HG02884 (cell line): ENCODE results near the gene SERP1.
"Not testable (repeated sequence)": the region's sequence is repeated elsewhere in the genome, so short reads cannot be mapped to it uniquely, and the experiment has no call there.

Experiments
- ATAC-seq: cut with Tn5 transposase; IDR thresholded peaks from one replicate; pipeline ENCODE4 v1.9.1; 2021; ENCODE audit warnings: mild to moderate bottlenecking, moderate library complexity; ENCODE audit not compliant: unreplicated experiment

The SERP1 gene

DNA sequence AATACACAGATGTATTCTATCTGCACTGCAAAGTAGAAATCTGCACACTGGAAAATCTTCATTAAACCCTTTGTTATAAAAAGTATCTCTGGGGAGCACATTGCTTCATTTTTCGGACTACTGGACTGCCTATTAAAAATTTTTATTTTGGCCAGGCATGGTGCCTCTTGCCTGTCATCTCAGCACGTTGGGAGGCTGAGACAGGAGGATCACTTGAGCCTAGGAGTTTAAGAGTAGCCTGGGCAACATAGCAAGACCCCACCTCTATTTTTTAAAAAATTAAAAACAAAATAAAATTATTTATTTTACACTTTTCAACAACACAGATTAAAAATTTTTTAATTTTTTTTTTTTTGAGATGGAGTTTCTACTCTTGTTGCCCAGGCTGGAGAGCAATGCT is 6.0 kb downstream of the SERP1 start:
- ATAC-seq = no peak

DNA sequence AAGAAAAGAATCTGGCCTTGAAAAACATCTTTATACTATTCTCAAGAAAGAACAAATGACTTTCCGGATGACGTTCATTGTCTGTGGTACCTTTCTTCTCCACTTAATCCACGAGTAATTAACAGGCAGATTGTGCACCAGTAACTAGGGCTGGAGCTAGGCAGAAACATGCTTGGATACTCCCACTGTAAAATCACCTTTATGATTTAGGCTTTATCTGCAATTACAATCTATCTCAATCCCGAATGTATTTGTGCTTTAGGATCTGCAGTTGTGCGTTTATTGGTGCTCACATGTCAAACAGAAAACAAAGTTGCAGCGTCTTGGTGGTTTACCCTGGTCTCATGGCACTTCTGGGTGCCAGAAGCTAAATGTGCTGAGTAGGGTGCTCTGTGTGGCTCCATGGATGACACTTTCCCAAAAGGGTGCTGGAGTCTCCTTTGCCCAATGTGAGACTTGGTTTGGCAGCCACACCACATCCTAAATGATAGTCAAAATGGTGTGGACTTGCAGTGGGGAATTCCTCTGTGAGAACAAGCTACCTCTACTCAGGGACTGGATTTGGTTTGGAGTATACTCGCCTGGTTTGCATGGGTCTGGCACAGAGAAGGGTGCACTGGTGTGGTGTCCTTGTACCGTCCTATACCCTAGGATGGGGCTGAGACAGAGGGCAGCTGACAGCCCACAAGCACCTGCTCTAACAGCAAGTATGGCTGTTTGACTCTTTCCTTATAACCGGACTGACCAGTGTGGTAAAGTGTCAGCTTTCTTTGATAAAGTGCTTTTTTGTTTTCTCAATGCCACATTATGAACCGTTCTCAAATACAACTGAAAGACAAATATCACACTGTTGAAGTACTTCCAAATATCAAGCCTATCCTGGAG is 7.7 kb downstream of the SERP1 start:
- no peak for ATAC-seq

GRCh38 chr3:150535204-150535603 is 11.1 kb downstream of the SERP1 start:
- ATAC-seq = no peak

DNA sequence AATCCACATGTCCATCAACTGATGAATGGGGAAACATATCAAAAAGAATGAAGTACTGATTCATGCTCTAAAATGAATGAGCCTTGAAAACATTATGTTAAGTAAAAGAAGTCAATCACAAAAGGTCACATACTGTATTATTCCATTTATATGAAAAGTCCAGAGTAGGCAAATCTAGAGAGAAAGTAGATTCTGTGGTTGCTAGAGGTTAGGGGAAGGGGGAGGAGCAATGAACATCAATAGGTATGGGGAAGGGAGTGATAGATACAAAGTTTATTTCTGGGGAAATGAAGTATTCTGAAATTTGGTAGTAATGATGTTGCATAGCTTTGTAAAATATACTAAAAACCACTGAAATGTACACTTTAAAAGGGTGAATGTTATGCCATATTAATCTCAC is 14.5 kb downstream of the SERP1 start:
- no peak for ATAC-seq

DNA sequence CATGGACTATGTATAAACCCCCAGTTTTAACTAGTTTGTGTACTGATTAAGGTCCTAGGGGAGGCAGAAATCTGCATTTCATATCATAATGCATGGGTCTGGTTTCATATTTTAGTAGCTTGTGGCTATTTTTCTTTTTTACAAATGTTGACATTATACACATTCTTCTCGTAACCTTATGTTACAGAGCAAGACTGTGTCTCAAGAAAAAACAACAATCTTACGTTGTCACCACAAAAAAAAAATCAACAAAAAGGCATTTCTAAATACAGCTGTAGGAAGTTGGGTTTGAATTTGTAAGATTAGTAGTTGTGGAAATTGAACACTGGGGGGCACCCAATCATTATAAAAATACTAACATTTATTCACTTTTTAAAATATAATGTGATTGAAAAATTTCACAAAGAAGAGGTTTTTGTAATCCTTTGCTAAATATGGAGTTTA is 17.9 kb downstream of the SERP1 start:
- ATAC-seq = no peak

DNA sequence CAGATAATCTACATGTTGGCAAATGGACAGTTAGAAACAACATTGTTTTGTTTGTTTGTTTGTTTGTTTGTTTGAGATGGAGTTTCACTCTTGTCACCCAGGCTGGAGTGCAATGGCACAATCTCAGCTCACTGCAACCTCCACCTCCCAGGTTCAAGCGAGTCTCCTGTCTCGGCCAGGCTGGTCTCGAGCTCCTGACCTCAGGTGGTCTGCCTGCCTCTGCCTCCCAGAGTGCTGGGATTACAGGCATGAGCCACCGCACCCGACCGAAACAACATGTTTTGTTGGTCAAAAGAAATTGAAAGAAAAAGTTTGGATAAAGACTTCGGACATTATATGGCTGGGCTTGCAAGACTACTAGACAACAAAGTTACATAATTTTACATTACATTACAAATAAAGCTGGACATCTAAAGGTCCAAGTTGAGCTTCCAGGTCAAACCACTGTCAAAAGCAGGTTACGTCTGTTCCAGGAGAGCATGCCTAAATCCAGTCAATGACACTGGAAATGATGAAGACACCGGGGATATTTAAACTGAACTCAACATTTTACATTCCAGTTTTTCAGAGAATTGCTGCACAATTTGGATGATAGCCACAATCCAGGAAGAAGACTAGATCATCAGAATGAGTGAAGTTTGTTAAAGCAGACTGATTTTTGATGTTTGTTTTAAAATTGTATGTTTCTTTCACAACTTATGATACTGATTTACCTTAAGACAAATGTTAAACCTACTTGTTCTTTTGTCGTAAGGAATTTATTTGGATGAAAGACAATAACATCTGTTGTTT is 18.6 kb downstream of the SERP1 start:
- ATAC-seq = no peak

DNA sequence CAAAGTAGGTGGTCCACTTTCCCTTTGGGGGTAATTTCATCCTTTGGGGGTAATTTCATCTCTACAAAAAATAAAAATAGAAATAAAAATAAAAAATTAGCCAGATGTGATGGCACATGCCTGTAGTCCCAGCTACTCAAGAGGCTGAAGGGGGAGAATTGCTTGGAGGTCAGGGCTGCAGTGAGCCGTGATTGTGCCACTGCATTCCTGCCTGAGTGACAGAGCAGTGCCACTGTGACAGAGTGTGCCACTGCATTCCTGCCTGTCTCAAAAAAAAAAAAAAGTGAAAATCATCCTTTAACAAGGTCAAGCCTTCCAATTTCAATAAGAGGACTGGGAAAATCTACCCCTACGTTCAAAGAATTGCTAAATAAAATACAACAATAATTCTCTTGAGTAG is 22.8 kb downstream of the SERP1 start:
- no peak for ATAC-seq

DNA sequence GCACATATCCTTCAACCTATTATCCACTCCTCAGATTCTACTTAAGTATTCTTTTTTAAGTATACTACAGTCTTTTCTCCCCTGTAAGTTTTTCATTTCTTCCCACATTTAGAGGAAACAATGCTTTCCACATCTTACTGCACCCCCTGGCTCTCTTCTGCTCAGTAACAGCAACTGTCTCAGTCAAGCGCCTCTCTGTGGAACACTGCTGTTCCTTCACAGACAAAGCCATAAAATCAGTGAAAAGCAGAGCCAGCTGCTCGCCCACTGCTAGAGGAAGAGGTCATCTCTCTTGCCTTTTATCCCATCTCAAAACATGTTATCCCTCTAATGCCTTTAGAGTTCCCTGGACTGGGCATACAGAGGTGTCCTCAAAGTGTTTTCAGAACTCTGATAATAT is 24.8 kb downstream of the SERP1 start:
- ATAC-seq = no peak

GRCh38 chr3:150520408-150520807 is 25.9 kb downstream of the SERP1 start:
- no peak for ATAC-seq

- no peak for ATAC-seq
Measured at GRCh38 chr3:150519026-150519425, 27.3 kb downstream of the SERP1 start.

DNA sequence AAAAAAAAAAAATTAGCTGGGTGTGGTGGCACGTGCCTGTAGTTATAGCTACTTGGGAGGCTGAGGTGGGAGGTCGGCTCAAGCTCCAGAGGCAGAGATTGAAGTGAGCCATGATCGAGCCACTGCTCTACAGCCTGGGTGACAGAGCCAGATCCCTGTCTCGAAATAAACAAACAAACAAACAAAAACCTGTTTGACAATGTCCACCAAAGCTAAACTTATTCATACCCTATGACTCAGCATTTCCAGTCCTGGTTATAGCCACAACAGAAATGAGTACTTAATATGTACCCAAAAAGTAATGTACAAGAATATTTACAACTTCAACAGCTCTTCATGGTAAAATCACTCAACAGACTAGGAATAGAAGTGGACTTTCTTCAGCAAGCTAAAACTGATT is 31.1 kb downstream of the SERP1 start:
- ATAC-seq = no peak

GRCh38 chr3:150511122-150511821 is 35.0 kb downstream of the SERP1 start:
- no peak for ATAC-seq

GRCh38 chr3:150509780-150510179 is 36.5 kb downstream of the SERP1 start:
- no peak for ATAC-seq

GRCh38 chr3:150508401-150508800 is 37.9 kb downstream of the SERP1 start:
- no peak for ATAC-seq

DNA sequence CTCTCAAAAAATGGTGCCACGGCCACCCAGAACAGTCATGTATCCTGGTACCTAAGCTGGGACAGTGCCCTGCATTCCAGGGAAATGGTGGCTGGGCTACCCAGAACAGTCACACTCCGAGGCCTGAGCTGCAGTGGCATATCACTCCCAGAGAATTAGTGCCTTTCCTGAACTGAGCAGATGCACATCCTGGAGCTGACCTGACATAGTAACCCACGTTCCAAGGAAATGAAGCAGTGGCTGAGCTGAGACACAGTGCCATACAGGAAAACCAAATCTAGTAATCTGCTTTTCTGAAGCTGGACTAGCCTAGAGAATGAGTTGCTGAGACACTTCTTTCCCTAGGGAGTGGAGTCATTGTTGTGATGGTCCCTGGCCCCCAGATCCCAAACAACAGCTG is 41.8 kb downstream of the SERP1 start:
- ATAC-seq = no peak

GRCh38 chr3:150503402-150504099 is 42.7 kb downstream of the SERP1 start:
- no peak for ATAC-seq

- ATAC-seq = not testable (repeated sequence)
Measured at GRCh38 chr3:150500960-150501359, 45.3 kb downstream of the SERP1 start.

GRCh38 chr3:150497956-150498355 is 48.3 kb downstream of the SERP1 start:
- ATAC-seq = no peak

DNA sequence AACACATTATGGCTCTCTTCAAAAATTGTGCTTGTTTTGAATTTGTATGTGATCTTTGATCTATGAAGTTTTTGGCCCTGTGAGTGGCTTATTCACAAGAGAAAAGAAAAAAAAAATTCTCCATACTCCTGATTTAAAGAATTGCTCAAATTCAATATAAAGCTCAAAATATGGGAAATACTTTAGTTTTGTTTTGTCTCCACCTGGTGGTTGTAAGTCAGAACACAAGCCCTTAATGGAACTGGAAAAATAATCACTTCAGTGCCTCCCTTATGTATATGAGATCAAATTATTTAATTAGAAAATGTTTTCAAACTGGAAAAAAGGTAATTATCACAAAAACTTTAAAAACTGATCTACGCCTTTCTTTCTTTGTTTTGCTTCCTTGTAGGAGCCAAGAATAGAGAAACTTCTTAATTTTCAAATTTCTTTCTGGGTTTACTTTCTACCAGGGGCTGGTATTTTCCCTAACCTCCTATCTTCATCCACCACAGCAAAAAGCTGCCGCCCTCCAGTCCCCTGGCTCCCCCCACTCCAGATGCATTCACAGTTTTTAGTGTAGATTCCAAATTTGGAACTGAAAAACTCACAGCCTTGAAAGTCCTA is 50.6 kb downstream of the SERP1 start:
- ATAC-seq = no peak

DNA sequence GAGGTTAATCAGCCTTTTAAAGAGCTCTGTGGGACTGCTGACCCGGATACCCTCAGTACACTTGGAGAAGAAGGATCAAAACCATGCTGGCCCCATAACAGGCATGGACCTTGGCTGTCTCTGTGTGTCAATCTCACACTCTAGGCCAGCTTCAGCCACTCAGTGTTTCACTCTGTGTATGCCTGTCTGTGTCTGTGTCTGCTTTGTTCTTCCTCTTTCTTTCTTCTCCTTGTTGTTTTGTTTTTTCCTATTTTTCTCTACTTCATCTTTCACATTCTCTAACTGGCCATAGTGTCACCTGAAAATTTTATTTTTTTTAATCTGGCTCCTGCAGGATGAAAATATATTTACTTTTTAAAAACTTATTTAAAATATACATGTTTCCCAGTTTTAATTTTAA is 51.1 kb downstream of the SERP1 start:
- ATAC-seq = no peak
